HG02678 (cell line): ENCODE measurements around the gene ABCG4.
"Not testable (repeated sequence)": the region's sequence is repeated elsewhere in the genome, so short reads cannot be mapped to it uniquely, and the experiment has no call there.

Experiments
- ATAC-seq: cut with Tn5 transposase; IDR thresholded peaks from one replicate; pipeline ENCODE4 v1.9.1; 2021; ENCODE audit warnings: mild to moderate bottlenecking, moderate library complexity; ENCODE audit not compliant: unreplicated experiment

ABCG4 gene

GRCh38 chr11:119152604-119153003, 3.8 kb downstream of the ABCG4 start:
- no peak for ATAC-seq

GRCh38 chr11:119153049-119153818, 4.4 kb downstream of the ABCG4 start:
- no peak for ATAC-seq

- ATAC-seq = no peak
These were observed 5.3 kb downstream of the ABCG4 start for GRCh38 chr11:119154178-119154577.

GRCh38 chr11:119155733-119156492, 7.1 kb downstream of the ABCG4 start:
- ATAC-seq = no peak

- no peak for ATAC-seq
These were observed 7.6 kb downstream of the ABCG4 start for GRCh38 chr11:119156496-119156895.

GRCh38 chr11:119157063-119157462, 8.2 kb downstream of the ABCG4 start:
- no peak for ATAC-seq

GRCh38 chr11:119158467-119158866, 9.6 kb downstream of the ABCG4 start:
- no peak for ATAC-seq

GRCh38 chr11:119160151-119160550, 11.3 kb downstream of the ABCG4 start:
- no peak for ATAC-seq

- ATAC-seq = no peak
These were observed 13.0 kb downstream of the ABCG4 start for GRCh38 chr11:119161871-119162270.

- no peak for ATAC-seq
These were observed 17.7 kb downstream of the ABCG4 start for GRCh38 chr11:119166368-119167076.

GRCh38 chr11:119167077-119167458, 18.2 kb downstream of the ABCG4 start:
- ATAC-seq = not testable (repeated sequence)

GRCh38 chr11:119167933-119168332, 19.1 kb downstream of the ABCG4 start:
- no peak for ATAC-seq

- peak; percentile 80 for ATAC-seq
These were observed 19.8 kb downstream of the ABCG4 start, which contains the start of gene NLRX1 for GRCh38 chr11:119168471-119169281. TSS of gene NLRX1 (plus strand) at chr11:119168725. CDS start at chr11:119171404, 2,679 bp downstream.

- peak; percentile 13 for ATAC-seq
These were observed 20.4 kb downstream of the ABCG4 start for GRCh38 chr11:119169282-119169719.

GRCh38 chr11:119172513-119172912, 23.7 kb downstream of the ABCG4 start:
- ATAC-seq = no peak

GRCh38 chr11:119173453-119173852, 24.6 kb downstream of the ABCG4 start:
- ATAC-seq = no peak

- ATAC-seq = no peak
These were observed 26.7 kb downstream of the ABCG4 start for GRCh38 chr11:119175493-119176077.

- ATAC-seq = no peak
These were observed 29.4 kb downstream of the ABCG4 start for GRCh38 chr11:119178166-119178680.

GRCh38 chr11:119179342-119179741, 30.5 kb downstream of the ABCG4 start:
- ATAC-seq = no peak

GRCh38 chr11:119179983-119180382, 31.1 kb downstream of the ABCG4 start:
- ATAC-seq = no peak
